ENCODE data around the gene CHAF1A.

The CHAF1A gene

DNA sequence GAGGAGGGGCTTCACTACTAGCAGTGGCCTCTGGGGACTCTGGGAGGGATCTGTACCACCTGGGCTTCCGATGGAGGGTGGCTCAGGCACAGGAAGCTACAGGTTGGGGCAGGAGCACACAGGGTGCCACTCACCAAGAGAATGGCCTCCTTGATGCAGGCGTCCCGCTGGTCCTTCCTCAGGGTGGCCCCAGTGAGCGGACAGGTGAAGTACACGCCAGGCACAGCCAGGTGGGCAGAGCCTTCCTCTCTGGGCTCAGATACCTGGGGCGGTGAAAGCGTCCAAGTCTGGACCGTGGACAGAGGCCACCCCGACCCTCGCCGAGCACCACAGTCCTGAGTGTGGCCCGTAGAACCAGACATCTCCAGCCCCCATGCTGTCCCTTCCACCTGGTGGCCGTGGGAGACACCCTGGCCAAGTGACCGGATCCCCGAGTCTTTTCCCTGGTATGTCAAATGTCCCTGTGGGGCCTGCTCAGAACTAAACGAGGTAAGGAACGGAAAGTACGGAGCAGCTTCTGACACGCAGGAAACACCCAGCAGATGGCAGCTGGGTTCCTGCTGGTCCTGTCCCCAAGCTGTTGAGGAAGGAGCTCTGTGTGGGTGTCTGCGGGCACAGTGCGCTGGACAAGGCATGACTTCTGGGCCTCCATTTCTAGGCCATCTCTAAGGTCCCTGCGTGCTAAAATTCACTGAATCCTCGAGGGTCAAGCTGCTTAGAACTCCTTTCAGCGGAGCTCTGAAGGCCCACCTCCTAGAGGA is 50.0 kb downstream of the CHAF1A start:
- H3K4me1 Mint-ChIP-seq: peaks cover 17% of the 10 kb centered on the region
- no peak for DNase-seq
- no peak overlapping the region for H3K27ac Mint-ChIP-seq
- H3K36me3 Mint-ChIP-seq: peaks cover 21% of the 10 kb centered on the region
- CTCF ChIA-PET: no interaction called here
- no peaks in the 10 kb centered on the region for H3K9me3 Mint-ChIP-seq
- no peak overlapping the region for H3K4me3 Mint-ChIP-seq
- H3K27me3 Mint-ChIP-seq: no peaks in the 10 kb centered on the region

DNA sequence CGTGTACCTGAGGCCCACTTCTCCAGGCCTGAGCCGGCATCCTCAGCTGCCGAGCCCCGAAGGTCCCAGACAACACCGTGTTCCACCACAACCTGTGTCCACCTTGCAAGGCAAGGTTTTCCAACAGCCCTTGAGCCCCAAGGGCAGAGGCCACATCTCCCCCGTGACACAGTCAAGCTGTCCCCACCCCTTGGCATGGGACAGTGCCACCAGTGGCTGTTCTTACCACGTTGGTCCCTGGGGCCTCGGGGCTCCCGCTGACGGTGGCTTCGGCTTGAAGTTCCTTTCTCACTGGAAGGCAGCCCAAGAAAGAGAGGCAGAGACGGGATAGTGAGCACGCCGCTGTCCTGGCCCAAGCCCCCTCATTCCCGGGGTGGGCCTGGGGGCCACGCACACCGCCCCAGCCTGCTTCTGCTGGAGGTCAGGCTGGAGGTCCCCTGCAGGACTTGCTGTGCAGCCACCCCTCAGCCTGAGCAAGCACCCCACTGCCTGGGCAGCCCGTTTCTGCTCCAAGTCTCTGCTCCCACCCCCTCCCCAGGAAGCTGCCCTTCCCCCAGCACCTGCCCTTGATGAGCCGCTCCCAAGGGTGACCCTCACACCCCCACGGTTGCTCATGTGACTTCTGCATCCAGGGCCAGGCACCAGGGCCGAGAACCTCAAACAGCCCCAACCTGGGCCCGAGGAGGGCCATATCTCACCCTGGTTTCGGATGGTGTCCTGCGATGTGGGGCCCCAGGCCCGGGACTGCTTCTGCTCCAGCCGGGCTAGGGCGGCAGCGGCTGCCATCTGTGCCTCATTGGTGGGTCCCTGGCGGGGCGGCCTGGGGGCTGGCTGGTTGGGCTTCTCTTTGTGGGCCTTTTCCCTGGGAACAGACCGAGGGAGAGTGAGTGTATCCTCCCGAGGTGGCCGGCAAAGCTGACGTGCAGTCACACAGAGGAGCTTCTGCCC is 51.1 kb downstream of the CHAF1A start:
- H3K27me3 Mint-ChIP-seq: no peaks in the 10 kb centered on the region
- peaks cover 17% of the 10 kb centered on the region for H3K36me3 Mint-ChIP-seq
- H3K27ac Mint-ChIP-seq: no peak overlapping the region
- H3K4me1 Mint-ChIP-seq: peaks cover 21% of the 10 kb centered on the region
- CTCF ChIA-PET: no interaction called here
- H3K4me3 Mint-ChIP-seq: no peak overlapping the region
- H3K9me3 Mint-ChIP-seq: no peaks in the 10 kb centered on the region
- DNase-seq: no peak

DNA sequence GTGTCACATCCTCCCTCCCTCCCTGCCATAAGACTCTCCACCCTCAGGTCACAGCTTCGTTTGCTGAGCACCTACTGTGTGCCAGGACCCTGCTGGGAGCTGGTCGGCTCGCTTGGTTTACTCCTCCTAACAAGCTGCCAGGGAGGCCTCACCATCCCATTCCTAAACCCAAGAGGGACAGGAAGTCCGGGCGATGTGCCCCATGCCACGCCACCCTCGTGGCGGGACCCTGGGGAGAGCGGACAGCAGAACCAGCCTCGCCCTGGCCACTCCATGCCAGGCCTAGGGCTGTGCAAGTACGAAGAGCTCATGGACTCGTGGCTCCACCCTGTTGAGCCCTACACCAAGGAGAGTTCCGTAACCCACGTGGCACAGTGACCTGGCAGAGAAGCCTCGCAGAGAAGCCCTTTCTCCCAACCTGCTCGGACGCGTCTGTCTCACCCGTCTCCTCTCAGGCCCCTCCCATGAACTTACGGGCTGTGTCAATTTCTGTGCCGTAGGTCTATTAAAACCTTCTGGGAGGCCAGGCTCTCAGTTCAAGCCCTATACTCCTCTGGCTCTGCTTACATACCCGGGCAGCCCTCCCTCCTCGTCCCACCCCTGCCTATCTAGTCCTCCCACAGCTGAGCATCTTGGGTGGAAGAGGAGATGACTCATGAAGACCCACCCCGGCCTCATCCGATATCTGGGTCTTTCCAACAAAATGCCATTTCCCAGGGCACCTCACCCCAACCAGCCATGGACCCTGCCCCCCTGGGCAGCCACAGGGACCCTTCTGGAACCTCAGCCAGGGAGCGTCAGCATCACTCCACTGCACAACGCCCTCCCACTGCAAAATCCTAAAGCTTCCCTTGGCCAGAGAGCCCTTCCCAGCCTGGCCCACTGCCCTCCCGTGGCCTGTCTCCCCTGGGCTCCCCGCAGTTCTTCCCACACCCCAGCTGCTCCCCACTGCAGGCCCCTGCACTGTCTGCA is 52.6 kb downstream of the CHAF1A start:
- CTCF ChIA-PET: interaction anchor here (0.7 to 1.8 kb wide), 2 partner anchors 181 to 188 kb away, joined by 3 to 4 read pairs; no protein-coding TSS in a partner anchor
- H3K9me3 Mint-ChIP-seq: no peaks in the 10 kb centered on the region
- H3K4me1 Mint-ChIP-seq: peaks cover 21% of the 10 kb centered on the region
- peak overlapping the region; percentile 10 for H3K4me3 Mint-ChIP-seq
- no peak overlapping the region for H3K27ac Mint-ChIP-seq
- peaks cover 5% of the 10 kb centered on the region for H3K27me3 Mint-ChIP-seq
- H3K36me3 Mint-ChIP-seq: peaks cover 10% of the 10 kb centered on the region
- DNase-seq: no peak

DNA sequence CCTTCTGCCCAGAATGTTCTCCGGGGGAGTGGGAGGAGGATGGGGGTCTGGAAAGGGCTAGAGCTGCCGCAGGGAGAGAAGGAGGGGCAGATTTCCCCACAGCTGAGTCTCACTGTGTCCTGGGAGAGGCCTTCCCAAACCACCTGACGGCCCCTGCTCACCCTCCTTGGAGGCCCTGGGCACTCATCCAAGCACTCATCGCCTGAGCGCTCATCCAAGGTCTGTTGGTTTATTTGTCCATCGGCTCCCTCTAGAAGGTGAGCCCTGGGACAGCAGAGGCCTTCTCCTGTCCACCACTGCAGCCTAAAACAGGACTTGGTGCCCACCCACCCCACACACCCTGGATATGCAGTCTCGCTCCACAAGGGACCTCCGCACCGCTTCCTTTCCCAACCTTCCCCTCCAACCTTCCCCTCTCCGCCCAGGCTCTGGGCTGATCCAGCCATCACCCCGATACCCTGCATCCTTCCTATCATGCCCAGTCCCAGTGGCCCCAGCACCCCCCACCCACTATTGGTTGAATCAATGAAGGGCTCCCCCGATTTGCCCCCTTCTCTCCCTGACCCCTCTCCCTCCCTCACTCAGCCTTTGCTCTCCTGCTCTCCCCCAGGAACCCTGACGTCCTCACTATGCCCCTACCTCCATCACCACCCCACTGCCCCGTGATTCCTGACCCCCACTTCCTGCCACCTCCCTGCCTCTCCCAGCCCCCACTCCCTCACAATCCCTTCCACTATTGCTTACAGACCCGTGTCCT is 53.5 kb downstream of the CHAF1A start:
- H3K36me3 Mint-ChIP-seq: peaks cover 5% of the 10 kb centered on the region
- peak overlapping the region; percentile 77 for H3K4me3 Mint-ChIP-seq
- H3K4me1 Mint-ChIP-seq: peaks cover 21% of the 10 kb centered on the region
- H3K27me3 Mint-ChIP-seq: peaks cover 5% of the 10 kb centered on the region
- H3K9me3 Mint-ChIP-seq: no peaks in the 10 kb centered on the region
- peak; percentile 34 for DNase-seq
- CTCF ChIA-PET: interaction anchor here (1.8 kb wide), 1 partner anchor 189 kb away, joined by 4 read pairs; no protein-coding TSS in a partner anchor
- peak overlapping the region; percentile 83 for H3K27ac Mint-ChIP-seq

DNA sequence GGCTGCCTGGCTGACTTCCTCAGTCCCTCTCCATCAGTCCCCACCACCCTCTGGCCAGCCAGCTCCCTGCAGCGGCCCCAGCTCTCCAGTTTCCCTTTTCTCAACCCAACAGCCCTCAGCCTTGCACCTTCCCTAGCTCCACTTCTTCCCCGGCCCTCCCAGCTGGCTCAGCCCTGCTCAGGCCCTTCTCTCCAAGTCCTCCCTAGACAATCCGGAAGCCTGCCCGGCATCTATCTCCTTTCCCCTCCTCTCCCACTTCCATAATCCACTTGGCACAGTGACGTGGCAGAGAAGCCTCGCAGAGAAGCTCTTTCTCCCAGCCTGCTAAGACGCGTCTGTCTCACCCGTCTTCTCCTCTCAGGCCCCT is 54.0 kb downstream of the CHAF1A start:
- Mint-ChIP-seq H3K27ac (peak overlapping the region; percentile 83), H3K36me3 (peaks cover 5% of the 10 kb centered on the region), H3K9me3 (no peaks in the 10 kb centered on the region), H3K4me1 (peaks cover 21% of the 10 kb centered on the region), H3K4me3 (peak overlapping the region; percentile 77), H3K27me3 (peaks cover 5% of the 10 kb centered on the region)
- CTCF ChIA-PET: interaction anchor here (1.8 kb wide), 1 partner anchor 189 kb away, joined by 4 read pairs; no protein-coding TSS in a partner anchor
- DNase-seq: no peak

DNA sequence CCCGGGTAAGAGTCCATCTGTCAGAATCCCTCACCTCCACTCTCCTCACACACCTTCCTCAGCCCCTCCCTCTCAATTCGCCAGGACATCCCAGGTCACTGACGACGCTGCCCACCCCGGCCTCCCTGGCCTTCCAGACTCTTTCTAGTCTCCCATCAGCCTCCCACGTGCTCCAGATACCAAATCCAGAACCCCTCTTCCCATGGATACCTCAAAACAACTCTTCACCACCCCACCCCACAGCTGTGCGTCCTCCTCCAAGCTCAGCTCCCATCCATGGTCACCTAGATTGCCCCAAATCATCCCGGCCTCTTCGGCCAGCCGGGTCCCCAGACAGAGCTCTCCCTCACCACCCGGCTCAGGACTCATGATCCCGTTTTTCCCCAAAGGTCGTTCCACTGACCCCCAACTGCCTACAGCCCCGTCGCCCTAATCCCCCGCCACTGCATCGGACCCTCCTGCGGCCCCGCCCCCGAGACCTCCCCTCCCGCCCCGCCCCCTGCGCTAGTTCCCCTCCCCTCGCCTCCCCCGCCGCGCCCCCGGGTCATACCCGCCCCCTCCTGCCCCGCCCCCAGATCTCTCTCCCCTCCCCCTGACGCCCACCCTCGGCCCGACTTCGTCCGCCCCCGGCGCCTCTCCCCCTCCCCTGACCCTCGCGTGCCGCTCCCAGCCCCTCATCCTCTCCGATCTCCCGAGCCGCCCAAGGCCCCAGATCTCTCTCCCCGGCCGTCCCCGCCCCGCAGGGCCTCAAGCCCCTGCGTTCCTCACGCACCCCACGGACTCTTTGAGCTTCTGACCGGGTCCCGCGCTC is 54.6 kb downstream of the CHAF1A start:
- no peaks in the 10 kb centered on the region for H3K9me3 Mint-ChIP-seq
- H3K4me3 Mint-ChIP-seq: peak overlapping the region; percentile 77
- peak overlapping the region; percentile 83 for H3K27ac Mint-ChIP-seq
- DNase-seq: peak; percentile 66
- CTCF ChIA-PET: interaction anchor here (1.8 kb wide), 1 partner anchor 190 kb away, joined by 4 read pairs; no protein-coding TSS in a partner anchor
- H3K4me1 Mint-ChIP-seq: peaks cover 21% of the 10 kb centered on the region
- H3K36me3 Mint-ChIP-seq: peaks cover 5% of the 10 kb centered on the region
- H3K27me3 Mint-ChIP-seq: peaks cover 5% of the 10 kb centered on the region

DNA sequence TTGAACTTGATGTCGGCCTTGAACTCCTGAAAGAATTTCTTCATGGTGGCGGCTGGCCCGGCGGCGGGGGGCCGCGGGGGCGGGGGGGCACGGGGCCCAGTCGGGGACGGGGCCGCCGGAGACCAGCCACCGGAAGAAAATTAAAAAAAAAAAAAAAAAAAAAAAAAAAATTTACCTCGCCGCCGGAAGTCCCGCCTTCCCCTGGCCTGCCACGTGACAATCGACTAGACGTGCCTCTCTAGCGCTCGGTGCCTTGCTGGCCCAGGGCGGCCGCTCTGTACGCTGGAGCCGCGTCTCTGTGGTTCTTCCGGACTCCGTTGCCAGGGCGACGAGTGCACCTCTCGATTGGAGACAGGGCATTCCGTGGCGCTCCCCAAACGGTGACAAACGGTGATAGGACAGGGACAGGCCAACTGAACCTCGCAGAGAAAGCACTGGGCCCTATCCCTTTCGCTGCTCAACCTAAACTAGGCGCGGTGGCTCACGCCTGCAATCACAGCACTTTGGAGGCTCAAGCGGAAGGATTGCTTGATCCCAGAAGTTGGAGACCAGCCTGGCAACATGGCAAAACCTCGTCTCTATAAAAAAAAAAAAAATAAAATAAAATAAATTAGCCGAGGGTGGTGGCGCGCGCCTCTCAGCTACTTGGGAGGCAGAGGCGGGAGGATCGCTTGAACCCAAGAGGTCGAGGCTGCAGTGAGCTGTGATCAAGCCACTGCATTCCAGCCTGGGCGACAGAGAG is 55.4 kb downstream of the CHAF1A start, which contains the start of gene UBXN6:
UBXN6 (minus strand) TSS at position 141 of the 742 bp plus-strand sequence; CDS start at position 44, 97 bp downstream.
- Mint-ChIP-seq H3K27ac (peak within 1 kb of the TSS; percentile 83), H3K9me3 (no peaks in the 10 kb centered on the region), H3K27me3 (peaks cover 5% of the 10 kb centered on the region), H3K4me3 (peak within 1 kb of the TSS; percentile 77), H3K36me3 (peaks cover 5% of the 10 kb centered on the region), H3K4me1 (peaks cover 21% of the 10 kb centered on the region)
- CTCF ChIA-PET: interaction anchor here (0.7 kb wide), 1 partner anchor 488 kb away, joined by 3 read pairs; no protein-coding TSS in a partner anchor
- peak; percentile 99 for DNase-seq

DNA sequence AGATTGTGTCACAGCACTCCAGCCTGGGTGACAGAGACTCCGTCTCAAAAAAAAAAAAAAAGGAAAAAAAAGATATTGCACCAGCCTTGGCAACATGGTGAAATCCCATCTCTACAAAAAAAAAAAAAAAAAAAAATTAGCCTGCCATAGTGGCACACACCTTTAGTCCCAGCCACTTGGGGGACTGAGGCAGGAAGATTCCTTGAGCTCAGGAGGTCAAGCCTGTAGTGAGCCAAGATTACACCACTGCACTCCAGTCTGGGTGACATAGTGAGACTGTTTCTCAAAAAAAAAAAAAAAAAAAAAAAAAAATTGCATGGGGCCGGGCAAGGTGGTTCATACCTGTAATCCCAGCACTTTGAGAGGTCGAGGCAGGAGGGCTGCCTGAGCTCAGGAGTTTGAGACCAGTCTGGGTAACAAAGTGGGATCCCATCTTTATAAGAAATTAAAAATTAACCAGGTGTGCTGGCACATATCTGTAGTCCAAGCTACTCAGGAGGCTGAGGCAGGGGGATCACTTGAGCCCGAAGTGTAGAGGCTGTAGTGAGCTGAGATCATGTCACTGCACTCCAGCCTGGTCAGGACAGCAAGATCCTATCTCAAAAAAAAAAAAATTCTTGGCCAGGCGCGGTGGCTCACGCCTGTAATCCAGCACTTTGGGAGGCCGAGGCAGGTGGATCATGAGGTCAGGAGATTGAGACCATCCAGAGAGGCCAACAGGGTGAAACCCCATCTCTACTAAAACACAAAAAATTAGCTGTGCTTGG is 62.6 kb downstream of the CHAF1A start:
- CTCF ChIA-PET: no interaction called here
- no peaks in the 10 kb centered on the region for H3K36me3 Mint-ChIP-seq
- no peaks in the 10 kb centered on the region for H3K27me3 Mint-ChIP-seq
- DNase-seq: no peak
- H3K9me3 Mint-ChIP-seq: no peaks in the 10 kb centered on the region
- H3K4me1 Mint-ChIP-seq: no peaks in the 10 kb centered on the region
- H3K4me3 Mint-ChIP-seq: no peak overlapping the region
- no peak overlapping the region for H3K27ac Mint-ChIP-seq

DNA sequence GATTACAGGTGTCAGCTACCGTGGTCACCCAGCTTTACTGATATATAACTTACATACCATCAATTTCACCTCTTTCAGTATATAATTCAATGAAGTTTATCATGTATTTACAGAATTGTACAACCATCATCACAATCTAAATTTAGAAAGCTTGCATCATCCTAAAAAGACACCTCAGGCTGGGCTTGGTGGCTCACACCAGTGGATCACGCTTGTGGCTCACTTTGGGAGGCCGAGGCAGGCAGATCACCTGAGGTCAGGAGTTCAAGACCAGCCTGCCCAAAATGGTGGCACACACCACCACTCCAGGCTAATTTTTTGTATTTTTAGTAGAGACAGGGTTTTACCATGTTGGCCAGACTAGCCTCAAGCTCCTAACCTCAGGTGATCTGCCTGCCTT is 65.4 kb downstream of the CHAF1A start:
- no peaks in the 10 kb centered on the region for H3K9me3 Mint-ChIP-seq
- no peak overlapping the region for H3K27ac Mint-ChIP-seq
- no peaks in the 10 kb centered on the region for H3K27me3 Mint-ChIP-seq
- DNase-seq: no peak
- H3K36me3 Mint-ChIP-seq: no peaks in the 10 kb centered on the region
- CTCF ChIA-PET: no interaction called here
- no peaks in the 10 kb centered on the region for H3K4me1 Mint-ChIP-seq
- H3K4me3 Mint-ChIP-seq: no peak overlapping the region

DNA sequence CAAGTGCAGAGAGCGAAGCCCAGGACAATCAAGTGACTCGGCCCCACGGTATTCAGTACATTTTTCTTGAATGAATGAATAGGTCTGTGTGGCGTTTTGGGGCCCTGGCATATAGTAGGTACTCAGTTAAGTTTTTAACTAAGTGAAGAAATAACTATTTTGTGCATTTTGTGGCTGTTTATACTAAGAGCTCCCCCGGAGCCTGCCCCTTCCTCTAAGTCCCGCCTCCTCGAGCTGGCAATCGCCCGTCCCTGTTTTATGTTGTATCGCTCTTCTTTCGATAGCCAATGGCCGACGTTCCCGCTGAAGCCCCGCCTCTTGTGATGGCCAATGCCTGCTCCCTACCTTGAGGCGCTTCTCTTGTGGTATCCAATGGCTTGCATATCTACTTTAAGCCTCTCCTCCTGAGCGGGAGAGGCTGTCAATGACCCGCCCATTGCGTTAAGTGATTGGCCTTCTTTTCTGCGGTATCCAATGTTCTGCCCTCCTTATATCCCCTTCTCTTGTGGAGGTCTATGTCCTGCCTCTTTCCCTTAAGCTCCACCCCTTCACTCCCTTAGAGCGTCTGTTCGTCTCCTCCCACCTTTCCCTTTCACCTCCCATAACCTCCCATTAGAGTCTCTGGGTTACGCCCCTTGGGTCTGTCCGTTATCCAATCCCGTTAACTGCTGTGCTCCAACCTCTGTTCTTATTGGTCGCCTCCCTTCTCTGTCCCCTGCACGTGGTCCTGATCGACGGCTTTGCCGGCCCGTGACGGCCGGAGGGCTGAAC is 69.1 kb downstream of the CHAF1A start:
- CTCF ChIA-PET: interaction anchor here (1.0 to 1.9 kb wide), 5 partner anchors 9 to 484 kb away, joined by 3 to 11 read pairs (median 4); partner anchors contain the start of genes CHAF1A and SH3GL1
- no peaks in the 10 kb centered on the region for H3K27me3 Mint-ChIP-seq
- H3K4me1 Mint-ChIP-seq: peaks cover 20% of the 10 kb centered on the region
- peaks cover 3% of the 10 kb centered on the region for H3K36me3 Mint-ChIP-seq
- no peaks in the 10 kb centered on the region for H3K9me3 Mint-ChIP-seq
- H3K4me3 Mint-ChIP-seq: no peak overlapping the region
- peak; percentile 99 for DNase-seq
- no peak overlapping the region for H3K27ac Mint-ChIP-seq
